ENCODE data around the gene NAA20. TPM values are rescaled to one million over a fixed set of nuclear protein-coding genes. Genes with fewer than 3 reads are reported as not detected.

Gene NAA20
- total and polyA plus RNA-seq, 8 donors = 48.7 to 73.3 (median 65.6) TPM

DNA sequence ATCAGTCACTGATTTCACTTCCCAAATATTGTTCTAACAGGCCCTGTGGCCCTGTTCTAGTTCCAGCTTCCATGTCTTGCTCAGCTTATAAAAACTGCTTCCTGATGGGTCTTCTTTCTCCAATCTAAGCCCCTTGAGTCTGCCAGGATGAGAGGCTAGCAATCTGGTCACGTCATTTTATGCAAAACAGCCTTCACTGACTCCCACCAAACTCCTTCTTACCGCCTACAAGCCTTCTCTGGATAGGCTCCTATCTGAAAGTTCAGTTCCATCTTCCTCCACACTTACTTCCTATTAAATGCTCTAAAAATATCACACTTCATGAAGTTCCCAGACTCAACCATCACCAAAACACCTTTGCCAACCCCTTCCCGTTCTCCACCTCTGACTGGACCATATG, 19.6 kb downstream of the NAA20 start:
- Histone ChIP-seq H3K27me3 (no peaks in the 10 kb centered on the region), H3K4me3 (no peak overlapping the region), H3K9me3 (no peaks in the 10 kb centered on the region), H3K4me1 (no peaks in the 10 kb centered on the region), H3K27ac (no peak overlapping the region), H3K36me3 (peaks cover 0 to 100% of the 10 kb centered on the region in 2 donors)
- DNase-seq (no peak), ATAC-seq (no peak)
- intact Hi-C loops (cut with DNase I) = no loop called here
- TF ChIP-seq CTCF (IDR thresholded peaks at IDR 0.05) = no peak

DNA sequence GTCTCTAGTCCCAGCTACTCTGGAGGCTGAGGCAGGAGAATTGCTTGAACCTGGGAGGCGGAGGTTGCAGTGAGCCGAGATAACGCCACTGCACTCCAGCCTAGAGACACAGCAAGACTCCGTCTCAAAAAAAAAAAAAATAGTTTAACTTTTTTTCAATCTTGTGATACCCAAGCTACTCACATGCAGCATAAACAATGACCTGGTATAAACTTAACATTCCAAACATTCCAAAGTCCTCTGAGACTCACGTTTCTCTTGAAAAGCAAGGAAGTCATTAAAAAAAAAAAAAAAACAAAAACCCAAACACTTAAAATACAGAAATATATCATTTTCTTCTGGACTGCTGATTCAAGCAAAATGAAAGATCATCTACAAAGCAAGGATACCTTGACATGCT, 20.8 kb downstream of the NAA20 start:
- H3K36me3 ChIP-seq = peaks cover 0 to 100% of the 10 kb centered on the region in 2 donors
- no peak for TF ChIP-seq CTCF (IDR thresholded peaks at IDR 0.05)
- intact Hi-C loops (cut with DNase I) = no loop called here
- no peaks in the 10 kb centered on the region for H3K4me1 ChIP-seq
- H3K4me3 ChIP-seq = no peak overlapping the region
- H3K27me3 ChIP-seq = no peaks in the 10 kb centered on the region
- ATAC-seq (peak; percentile 34), DNase-seq (no peak)
- peak overlapping the region in 1 of 2 donors; percentile 10 for H3K27ac ChIP-seq
- H3K9me3 ChIP-seq = no peaks in the 10 kb centered on the region

DNA sequence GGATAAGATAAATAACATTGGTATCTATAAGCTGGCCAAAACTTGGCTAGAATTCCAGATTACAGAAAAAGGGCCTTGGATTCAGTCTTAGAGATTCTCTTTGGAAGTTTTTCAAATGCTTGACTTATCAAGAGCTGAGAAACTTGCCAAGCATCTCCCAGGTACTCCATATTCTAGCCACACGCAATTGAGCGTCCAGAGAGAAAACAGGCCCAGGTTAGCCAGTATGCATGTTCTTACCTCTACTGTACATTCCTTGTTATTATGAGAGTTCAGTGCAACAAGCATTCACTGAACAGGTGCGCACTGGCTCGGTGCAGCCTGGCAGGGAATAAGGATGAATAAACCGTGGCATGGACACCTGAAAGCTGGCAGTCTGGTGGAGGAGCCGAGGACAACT, 21.4 kb downstream of the NAA20 start:
- ATAC-seq = peak; percentile 50
- H3K36me3 ChIP-seq = peaks cover 0 to 100% of the 10 kb centered on the region in 2 donors

DNA sequence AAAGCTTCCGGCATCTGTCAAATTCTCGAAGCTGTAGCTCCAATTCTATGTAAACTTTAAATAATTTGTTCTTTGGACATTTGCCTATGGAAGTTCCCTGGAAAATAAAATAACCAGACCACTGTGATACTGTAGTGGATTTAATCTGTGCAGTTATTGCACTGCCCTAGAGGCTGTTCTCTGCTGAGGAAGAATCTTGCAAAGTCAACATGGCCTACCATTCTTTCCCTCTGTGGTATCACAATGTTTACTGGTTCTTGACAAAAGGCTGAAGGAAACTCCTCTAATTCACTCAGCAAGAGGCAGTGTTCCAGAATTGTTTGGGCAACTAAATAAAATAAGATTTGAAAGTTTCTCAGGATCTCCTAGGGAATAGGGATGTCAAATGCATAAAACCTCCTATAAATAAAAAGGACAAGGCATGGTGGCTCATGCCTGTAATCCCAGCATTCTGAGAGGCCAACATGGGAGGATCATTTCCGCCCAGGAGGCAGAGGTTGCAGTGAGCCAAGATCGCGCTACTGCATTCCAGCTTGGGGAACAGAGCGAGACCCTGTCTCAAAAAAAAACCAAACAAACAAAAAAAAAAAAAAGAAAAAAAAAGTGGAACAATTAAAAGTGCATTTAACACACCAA, 22.7 kb downstream of the NAA20 start:
- H3K9me3 ChIP-seq = no peaks in the 10 kb centered on the region
- no peaks in the 10 kb centered on the region for H3K27me3 ChIP-seq
- no peak for ATAC-seq
- no peak for DNase-seq
- peaks cover 0 to 100% of the 10 kb centered on the region in 2 donors for H3K36me3 ChIP-seq
- TF ChIP-seq CTCF (IDR thresholded peaks at IDR 0.05) = no peak
- no peak overlapping the region for H3K27ac ChIP-seq
- H3K4me1 ChIP-seq = no peaks in the 10 kb centered on the region
- no peak overlapping the region for H3K4me3 ChIP-seq
- intact Hi-C loops (cut with DNase I) = no loop called here

More for the DNA sequence above, 21.4 kb downstream of the NAA20 start:
- Histone ChIP-seq H3K27ac (no peak overlapping the region), H3K4me3 (no peak overlapping the region), H3K4me1 (no peaks in the 10 kb centered on the region), H3K9me3 (no peaks in the 10 kb centered on the region), H3K27me3 (no peaks in the 10 kb centered on the region)
- DNase-seq = no peak
- intact Hi-C loops (cut with DNase I) = no loop called here
- no peak for TF ChIP-seq CTCF (IDR thresholded peaks at IDR 0.05)

GRCh38 chr20:20051767-20052073, 34.6 kb downstream of the NAA20 start:
- Histone ChIP-seq H3K4me3 (peak overlapping the region; percentile 94 to 98), H3K27me3 (no peaks in the 10 kb centered on the region), H3K4me1 (peaks cover 8 to 20% of the 10 kb centered on the region in 2 donors), H3K36me3 (peaks cover 0 to 38% of the 10 kb centered on the region in 2 donors), H3K9me3 (no peaks in the 10 kb centered on the region), H3K27ac (peak overlapping the region; percentile 85 to 94)
- no peak for TF ChIP-seq CTCF (IDR thresholded peaks at IDR 0.05)
- intact Hi-C loops (cut with DNase I) = no loop called here
- ATAC-seq (peak; percentile 29), DNase-seq (no peak)
